AG10803 (cell line): ENCODE measurements around the gene CRYGC.
A peak's percentile ranks its signal among the peaks of the same experiment; 100 is the strongest.
"Not testable (repeated sequence)": the region's sequence is repeated elsewhere in the genome, so short reads cannot be mapped to it uniquely, and the experiment has no call there.

Source experiments
- DNase-seq: peaks from one replicate; pipeline ENCODE4 v3.0.0; 2010; ENCODE audit warnings: low read depth
- H3K4me3 ChIP-seq: 2 replicates; pipeline ENCODE4 v1.5.1; 2011; ENCODE audit warnings: mild to moderate bottlenecking, low read length, control low read depth
- CTCF ChIP-seq: conservative IDR thresholded peaks from 2 replicates; pipeline ENCODE4 v1.5.1; 2011; ENCODE audit warnings: mild to moderate bottlenecking, low read length, control low read depth, inconsistent platforms

Gene CRYGC

GRCh38 chr2:208147759-208148158, 18.1 kb upstream of the CRYGC start:
- DNase-seq, result no peak
- no peak overlapping the region for H3K4me3 ChIP-seq
- no peak for TF ChIP-seq CTCF

- no peak overlapping the region for H3K4me3 ChIP-seq
- DNase-seq, result no peak
- TF ChIP-seq CTCF, result no peak
Observed at GRCh38 chr2:208147008-208147407, 17.4 kb upstream of the CRYGC start.

GRCh38 chr2:208146006-208146405, 16.4 kb upstream of the CRYGC start, which contains the start of gene CRYGB:
CRYGB (minus strand) TSS chr2:208146158; CDS start chr2:208146120, 38 bp downstream.
- no peak for TF ChIP-seq CTCF
- H3K4me3 ChIP-seq, result no peak within 1 kb of the TSS
- no peak for DNase-seq

GRCh38 chr2:208142925-208143799, 13.5 kb upstream of the CRYGC start:
- H3K4me3 ChIP-seq, result no peak overlapping the region
- no peak for DNase-seq
- no peak for TF ChIP-seq CTCF

- peak; percentile 3 for DNase-seq
- H3K4me3 ChIP-seq, result no peak overlapping the region
- TF ChIP-seq CTCF, result no peak
Observed at GRCh38 chr2:208142240-208142924, 12.8 kb upstream of the CRYGC start.

GRCh38 chr2:208139447-208139846, 9.8 kb upstream of the CRYGC start:
- H3K4me3 ChIP-seq, result no peak overlapping the region
- no peak for TF ChIP-seq CTCF
- DNase-seq, result no peak

- not testable (repeated sequence) for H3K4me3 ChIP-seq, DNase-seq
Observed at GRCh38 chr2:208138334-208138733, 8.7 kb upstream of the CRYGC start.
